Jurkat, Clone E6-1 (cell line): ENCODE measurements around the gene ZNF362. TPM values are rescaled to one million over a fixed set of nuclear protein-coding genes. Genes with fewer than 3 reads are reported as not detected.
"Not testable (repeated sequence)": the region's sequence is repeated elsewhere in the genome, so short reads cannot be mapped to it uniquely, and the experiment has no call there.

Experiments
- DNase-seq: peaks from one replicate; pipeline ENCODE4 v3.0.0-alpha.2; 2011; ENCODE audit warnings: low read depth, low spot score
- H3K4me3 ChIP-seq: 2 replicates; pipeline ENCODE4 v1.5.1; 2011; ENCODE audit warnings: mild to moderate bottlenecking, low read length, control low read depth, moderate library complexity
- polyA plus RNA-seq: library from polyadenylated mRNA; unstranded; fragments of >200 nt; gene quantifications from one replicate; pipeline ENCODE4 v1.2.1, GENCODE V29; 2012; ENCODE audit warnings: missing spikeins; ENCODE audit not compliant: insufficient read length, insufficient read depth

The ZNF362 gene
- 20.1 TPM for polyA plus RNA-seq

GRCh38 chr1:33256471-33257206 lies at the start of gene ZNF362:
ZNF362 (plus strand) TSS chr1:33256492; CDS start chr1:33270575, 14,083 bp downstream.
- peak within 1 kb of the TSS; percentile 69 for H3K4me3 ChIP-seq
- no peak for DNase-seq

- H3K4me3 ChIP-seq = no peak overlapping the region
- no peak for DNase-seq
Measured at GRCh38 chr1:33211972-33212371, 44.3 kb upstream of the ZNF362 start.

DNA sequence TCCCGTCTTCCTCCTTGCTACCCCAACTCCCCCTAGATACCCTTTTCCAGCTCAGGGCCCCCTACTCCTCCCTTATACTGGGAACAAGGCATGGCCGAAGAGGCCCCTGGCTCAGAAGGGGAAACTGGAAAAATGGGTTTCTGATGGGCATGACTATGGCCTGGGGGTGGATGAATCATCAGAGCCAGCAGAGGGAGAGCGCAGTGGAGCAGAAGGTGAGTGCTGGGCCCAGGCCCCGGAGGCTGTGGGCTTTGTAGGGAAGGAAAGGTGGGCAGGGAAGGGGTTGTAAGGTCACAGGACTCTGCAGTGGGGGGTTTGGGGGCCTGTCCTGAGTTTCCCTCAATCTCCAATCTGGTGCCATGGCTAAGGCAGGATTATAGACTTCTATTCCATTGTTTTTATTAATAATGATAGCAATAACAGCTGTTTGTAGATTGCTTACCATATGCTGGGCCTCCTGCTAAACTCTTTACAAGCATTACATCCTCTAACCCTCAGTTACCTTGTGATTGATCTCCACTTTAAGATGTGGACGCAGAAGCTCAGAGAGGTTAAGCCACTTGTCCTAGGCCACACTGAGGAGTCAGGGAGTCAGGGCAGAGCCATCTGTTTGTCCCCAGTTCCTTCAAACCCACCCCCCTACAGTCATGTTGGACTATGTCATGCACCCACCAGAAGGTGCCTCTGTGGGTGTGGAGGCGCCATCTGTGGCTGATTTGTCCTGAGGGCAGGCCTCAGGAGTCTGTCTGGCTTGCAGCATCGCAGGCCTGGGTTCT lies 36.2 kb upstream of the ZNF362 start:
- H3K4me3 ChIP-seq = no peak overlapping the region
- DNase-seq = no peak

- no peak for DNase-seq
- H3K4me3 ChIP-seq = no peak overlapping the region
Measured at GRCh38 chr1:33220676-33221384, 35.5 kb upstream of the ZNF362 start.

DNA sequence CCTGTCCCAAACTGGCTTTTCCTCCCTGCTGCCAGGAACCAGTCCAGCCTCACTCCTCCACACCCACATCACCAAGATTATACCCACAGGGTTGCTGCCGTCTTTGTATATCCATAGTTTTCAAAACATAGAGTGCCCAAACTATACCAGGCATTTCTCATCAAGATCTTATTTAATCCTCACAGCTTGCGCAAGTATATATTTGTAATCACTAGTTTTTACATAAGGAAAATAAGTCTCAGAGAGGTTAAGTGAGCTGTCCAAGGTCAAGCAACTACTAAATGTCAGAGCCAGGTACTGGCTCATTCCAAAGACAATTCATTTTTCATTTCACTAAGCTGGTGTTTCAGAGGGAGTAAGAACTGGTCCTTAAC lies 34.9 kb upstream of the ZNF362 start:
- no peak for DNase-seq
- no peak overlapping the region for H3K4me3 ChIP-seq

- no peak for DNase-seq
- H3K4me3 ChIP-seq = no peak overlapping the region
Measured at GRCh38 chr1:33222381-33222780, 33.9 kb upstream of the ZNF362 start.

DNA sequence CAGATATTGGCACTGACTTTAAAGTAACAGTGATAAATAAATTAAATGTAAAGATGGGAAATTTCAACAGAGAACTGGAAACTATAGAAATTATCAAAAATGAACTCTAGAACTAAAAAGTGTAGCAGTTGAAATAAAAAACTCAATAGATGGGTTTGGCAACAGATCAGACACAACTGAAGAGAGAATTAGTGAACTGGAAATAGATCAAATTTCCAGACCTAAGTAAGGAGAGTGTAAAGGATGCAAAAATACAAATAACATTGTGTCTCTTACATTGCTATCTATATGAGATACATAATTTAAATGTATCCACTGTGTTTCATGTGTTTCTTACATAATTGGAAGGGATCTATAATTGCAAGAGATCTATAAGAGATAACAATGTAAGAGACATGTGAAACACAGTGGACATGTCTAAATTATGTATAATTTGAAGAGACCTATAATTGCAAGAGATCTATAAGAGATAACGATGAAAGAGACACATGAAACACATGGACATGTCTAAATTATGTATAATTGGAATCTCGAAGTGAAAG lies 32.1 kb upstream of the ZNF362 start:
- H3K4me3 ChIP-seq = no peak overlapping the region
- no peak for DNase-seq

DNA sequence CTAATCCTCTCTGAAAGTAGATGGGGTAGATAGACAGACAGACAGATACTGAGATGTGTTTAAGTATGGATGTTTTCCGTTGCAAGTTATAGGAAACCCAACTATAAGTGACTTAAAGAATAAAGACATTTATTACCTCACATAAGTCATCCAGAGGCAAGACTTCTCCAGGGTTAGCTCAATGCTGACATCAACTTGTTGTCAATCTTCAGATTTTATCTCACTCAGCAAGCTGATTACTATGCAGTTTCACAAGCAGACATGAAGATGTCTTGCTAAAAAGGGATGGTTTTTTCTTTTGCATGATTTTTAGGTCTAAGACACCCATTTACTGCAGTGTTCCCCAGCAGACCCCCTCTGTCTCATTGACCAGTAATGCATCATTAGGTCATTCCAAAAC lies 30.7 kb upstream of the ZNF362 start:
- no peak overlapping the region for H3K4me3 ChIP-seq
- no peak for DNase-seq

DNA sequence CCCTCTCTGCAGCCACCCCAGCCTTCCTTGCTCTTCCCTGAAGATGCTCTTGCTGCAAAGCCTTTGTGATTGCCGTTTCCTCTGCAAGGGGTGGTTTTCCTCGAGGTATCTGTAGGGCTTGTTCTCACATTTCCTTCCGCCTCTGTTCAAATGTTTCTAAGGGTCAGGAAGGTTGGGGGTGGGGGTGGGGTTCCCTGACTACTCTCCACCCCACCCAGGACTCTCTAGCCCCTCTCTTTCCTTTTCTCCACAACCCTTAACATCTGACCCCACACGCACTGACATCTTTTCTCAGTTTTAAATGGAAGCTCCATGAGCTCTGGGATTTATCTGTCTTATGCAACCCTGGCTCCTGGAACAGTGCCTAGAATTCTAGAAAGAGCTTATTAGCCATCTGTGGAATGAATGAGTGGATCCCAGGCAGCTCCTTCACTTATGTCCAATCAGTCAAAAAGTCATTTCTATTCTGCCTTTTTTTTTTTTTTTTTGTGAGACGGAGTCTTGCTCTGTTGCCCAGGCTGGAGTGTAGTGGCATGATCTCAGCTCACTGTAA lies 27.3 kb upstream of the ZNF362 start:
- no peak for DNase-seq
- no peak overlapping the region for H3K4me3 ChIP-seq

GRCh38 chr1:33231166-33231565 lies 25.1 kb upstream of the ZNF362 start:
- H3K4me3 ChIP-seq = no peak overlapping the region
- DNase-seq = no peak

- no peak for DNase-seq
- no peak overlapping the region for H3K4me3 ChIP-seq
Measured at GRCh38 chr1:33232716-33233115, 23.6 kb upstream of the ZNF362 start.

GRCh38 chr1:33234131-33234530 lies 22.2 kb upstream of the ZNF362 start:
- H3K4me3 ChIP-seq = no peak overlapping the region
- DNase-seq = peak; percentile 35

GRCh38 chr1:33234588-33234990 lies 21.7 kb upstream of the ZNF362 start:
- DNase-seq = peak; percentile 28
- no peak overlapping the region for H3K4me3 ChIP-seq

GRCh38 chr1:33235521-33235920 lies 20.8 kb upstream of the ZNF362 start:
- no peak overlapping the region for H3K4me3 ChIP-seq
- DNase-seq = no peak

GRCh38 chr1:33236498-33236897 lies 19.8 kb upstream of the ZNF362 start:
- H3K4me3 ChIP-seq = no peak overlapping the region
- no peak for DNase-seq

- no peak for DNase-seq
- no peak overlapping the region for H3K4me3 ChIP-seq
Measured at GRCh38 chr1:33237579-33237978, 18.7 kb upstream of the ZNF362 start.

GRCh38 chr1:33238194-33238724 lies 18.0 kb upstream of the ZNF362 start:
- not testable (repeated sequence) for DNase-seq, H3K4me3 ChIP-seq

DNA sequence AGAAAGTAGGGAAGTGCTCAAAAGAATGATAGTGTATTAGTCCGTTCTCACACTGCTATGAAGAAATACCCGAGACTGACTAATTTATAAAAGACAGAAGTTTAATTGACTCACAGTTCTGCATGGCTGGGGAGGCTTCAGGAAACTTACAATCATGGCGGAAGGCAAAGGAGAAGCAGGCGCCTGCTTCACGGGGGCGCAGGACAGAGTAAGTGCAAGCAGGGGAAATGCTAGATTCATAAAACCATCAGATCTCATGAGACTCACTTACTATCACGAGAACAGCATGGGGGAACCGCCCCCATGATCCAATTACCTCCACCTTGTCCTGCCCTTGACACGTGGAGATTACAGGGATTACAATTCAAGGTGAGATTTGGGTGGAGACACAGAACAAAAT lies 16.9 kb upstream of the ZNF362 start:
- DNase-seq, H3K4me3 ChIP-seq: not testable (repeated sequence)

DNA sequence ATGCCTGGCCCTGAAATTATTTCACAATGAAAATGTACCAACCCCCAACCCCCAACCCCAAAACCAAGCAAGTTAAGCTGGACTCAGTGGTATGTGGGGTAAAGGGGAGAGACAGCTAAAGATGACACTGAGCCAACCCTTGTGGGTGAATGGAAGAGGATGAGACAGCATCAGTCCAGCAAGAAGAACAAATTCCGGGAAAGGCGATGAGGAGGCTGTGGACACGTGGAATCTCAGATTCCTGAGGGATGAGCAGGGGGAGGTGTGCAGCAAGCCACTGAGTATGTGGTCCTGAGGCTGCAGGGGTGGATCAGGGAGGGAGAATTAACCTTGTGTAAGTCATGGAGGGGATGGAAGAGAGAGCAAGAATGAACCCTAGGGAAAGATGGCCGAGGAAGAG lies 14.4 kb upstream of the ZNF362 start:
- DNase-seq = no peak
- no peak overlapping the region for H3K4me3 ChIP-seq
